Measurements from ENCODE around the gene DCAF8L1. TPM values are rescaled to one million over a fixed set of nuclear protein-coding genes. Genes with fewer than 3 reads are reported as not detected.
"Not testable (repeated sequence)": the region's sequence is repeated elsewhere in the genome, so short reads cannot be mapped to it uniquely, and the experiment has no call there.

Gene DCAF8L1
- total RNA-seq, 1 experiment from 2014 or later, result not detected

GRCh38 chrX:27987862-27988646 lies 6.8 kb upstream of the DCAF8L1 start:
- TF ChIP-seq EZH2 (IDR thresholded peaks at IDR 0.05; ENCODE audit: borderline replicate concordance, low read depth, low read length, poor library complexity, severe bottlenecking) (no peak), CTCF (conservative IDR thresholded peaks at IDR 0.05; ENCODE audit: low read depth, low read length) (no peak)
- intact Hi-C loops (cut with micrococcal nuclease; ENCODE audit: unreplicated experiment), result no loop called here
- H3K27me3 ChIP-seq (replicated peaks; ENCODE audit: insufficient read depth, low read depth, low read length, poor library complexity), result no peaks in the 10 kb centered on the region

DNA sequence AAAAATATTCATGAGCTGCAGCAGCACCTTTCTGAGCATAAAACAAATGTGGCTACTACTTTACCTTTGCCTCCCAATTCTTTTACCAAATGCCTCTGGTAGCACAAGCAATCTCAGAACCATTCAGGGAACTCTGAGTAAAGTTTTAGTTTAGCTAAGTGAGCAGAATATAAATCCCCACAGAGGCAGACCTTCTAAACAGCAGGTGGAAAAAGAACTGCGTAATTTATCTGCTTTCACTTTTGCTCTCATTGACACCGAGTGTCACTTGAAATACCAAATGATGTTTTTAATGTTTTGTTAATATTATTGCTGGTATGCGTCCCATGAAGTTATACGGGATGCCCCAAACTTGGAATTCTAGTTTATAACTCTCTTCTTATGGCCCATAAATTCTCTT lies 4.3 kb downstream of the DCAF8L1 start:
- BruUV-seq (replicated peaks); H3K4me3 ChIP-seq (ENCODE audit: low read depth, low read length, poor library complexity, severe bottlenecking); DNase-seq (ENCODE audit: low spot score); H3K36me3 ChIP-seq (ENCODE audit: insufficient read depth, low read length, poor library complexity, severe bottlenecking); H3K27ac ChIP-seq (ENCODE audit: low read depth, low read length, poor library complexity, severe bottlenecking); H3K4me1 ChIP-seq (ENCODE audit: insufficient read depth, low read length, poor library complexity, severe bottlenecking); intact Hi-C loops (cut with micrococcal nuclease; ENCODE audit: unreplicated experiment); H3K27me3 ChIP-seq (replicated peaks; ENCODE audit: insufficient read depth, low read depth, low read length, poor library complexity); CTCF ChIA-PET; H3K9me3 ChIP-seq (ENCODE audit: low read depth, low read length, poor library complexity, severe bottlenecking); POLR2A ChIA-PET (ENCODE audit: low non-redundant PET): not testable (repeated sequence)

More at GRCh38 chrX:27987862-27988646, 6.8 kb upstream of the DCAF8L1 start:
- no peak overlapping the region for H3K4me3 ChIP-seq (ENCODE audit: low read depth, low read length, poor library complexity, severe bottlenecking)
- H3K36me3 ChIP-seq (ENCODE audit: insufficient read depth, low read length, poor library complexity, severe bottlenecking), result no peaks in the 10 kb centered on the region
- H3K4me1 ChIP-seq (ENCODE audit: insufficient read depth, low read length, poor library complexity, severe bottlenecking), result no peaks in the 10 kb centered on the region
- DNase-seq (ENCODE audit: low spot score), result no peak
- H3K27ac ChIP-seq (ENCODE audit: low read depth, low read length, poor library complexity, severe bottlenecking), result no peak overlapping the region
- POLR2A ChIA-PET (ENCODE audit: low non-redundant PET), result no interaction called here
- CTCF ChIA-PET, result interaction anchor here (0.6 kb wide), 1 partner anchor 60 kb away, joined by 5 read pairs; no protein-coding TSS in a partner anchor
- no TSS peak for BruUV-seq (replicated peaks)
- H3K9me3 ChIP-seq (ENCODE audit: low read depth, low read length, poor library complexity, severe bottlenecking), result no peaks in the 10 kb centered on the region

- Histone ChIP-seq H3K27ac (ENCODE audit: low read depth, low read length, poor library complexity, severe bottlenecking) (no peak overlapping the region), H3K9me3 (ENCODE audit: low read depth, low read length, poor library complexity, severe bottlenecking) (peaks cover 4% of the 10 kb centered on the region), H3K27me3 (replicated peaks; ENCODE audit: insufficient read depth, low read depth, low read length, poor library complexity) (no peaks in the 10 kb centered on the region), H3K4me3 (ENCODE audit: low read depth, low read length, poor library complexity, severe bottlenecking) (no peak overlapping the region), H3K36me3 (ENCODE audit: insufficient read depth, low read length, poor library complexity, severe bottlenecking) (no peaks in the 10 kb centered on the region), H3K4me1 (ENCODE audit: insufficient read depth, low read length, poor library complexity, severe bottlenecking) (no peaks in the 10 kb centered on the region)
- ChIA-PET POLR2A (ENCODE audit: low non-redundant PET) (no interaction called here), CTCF (interaction anchor here (0.6 kb wide), 1 partner anchor 82 kb away, joined by 3 read pairs; no protein-coding TSS in a partner anchor)
- no TSS peak for BruUV-seq (replicated peaks)
- TF ChIP-seq EZH2 (IDR thresholded peaks at IDR 0.05; ENCODE audit: borderline replicate concordance, low read depth, low read length, poor library complexity, severe bottlenecking), result no peak
- no peak for TF ChIP-seq CTCF (conservative IDR thresholded peaks at IDR 0.05; ENCODE audit: low read depth, low read length)
- DNase-seq (ENCODE audit: low spot score), result peak; percentile 49
- intact Hi-C loops (cut with micrococcal nuclease; ENCODE audit: unreplicated experiment), result no loop called here
Observed at GRCh38 chrX:27976284-27976683, 5.0 kb downstream of the DCAF8L1 start.

DNA sequence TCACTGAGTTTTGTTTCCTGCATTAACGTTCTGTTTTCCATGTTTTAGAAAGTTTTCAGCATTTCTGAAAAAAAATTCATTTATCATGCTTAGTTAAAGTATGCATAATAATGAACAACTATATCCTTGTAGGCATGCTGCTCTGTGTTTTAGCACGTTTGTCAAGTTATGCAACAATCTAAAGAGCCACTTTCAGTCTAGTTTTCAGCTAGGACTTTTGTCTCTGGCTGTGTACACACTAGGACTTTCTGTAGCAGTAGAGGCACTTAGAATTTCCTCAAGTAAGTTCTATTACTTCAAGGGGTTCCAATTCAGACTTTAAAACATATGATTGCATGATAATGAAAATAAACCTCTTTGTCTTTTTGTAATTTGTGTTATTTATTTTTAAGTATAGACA lies 12.4 kb downstream of the DCAF8L1 start:
- ChIA-PET CTCF (no interaction called here), POLR2A (ENCODE audit: low non-redundant PET) (no interaction called here)
- H3K9me3 ChIP-seq (ENCODE audit: low read depth, low read length, poor library complexity, severe bottlenecking), result no peaks in the 10 kb centered on the region
- intact Hi-C loops (cut with micrococcal nuclease; ENCODE audit: unreplicated experiment), result no loop called here
- no peaks in the 10 kb centered on the region for H3K36me3 ChIP-seq (ENCODE audit: insufficient read depth, low read length, poor library complexity, severe bottlenecking)
- H3K4me3 ChIP-seq (ENCODE audit: low read depth, low read length, poor library complexity, severe bottlenecking), result no peak overlapping the region
- H3K4me1 ChIP-seq (ENCODE audit: insufficient read depth, low read length, poor library complexity, severe bottlenecking), result no peaks in the 10 kb centered on the region
- H3K27me3 ChIP-seq (replicated peaks; ENCODE audit: insufficient read depth, low read depth, low read length, poor library complexity), result no peaks in the 10 kb centered on the region
- no peak overlapping the region for H3K27ac ChIP-seq (ENCODE audit: low read depth, low read length, poor library complexity, severe bottlenecking)
- TF ChIP-seq EZH2 (IDR thresholded peaks at IDR 0.05; ENCODE audit: borderline replicate concordance, low read depth, low read length, poor library complexity, severe bottlenecking), result no peak
- TF ChIP-seq CTCF (conservative IDR thresholded peaks at IDR 0.05; ENCODE audit: low read depth, low read length), result no peak
- DNase-seq (ENCODE audit: low spot score), result no peak
- BruUV-seq (replicated peaks), result no TSS peak

Data from A673 (cell line).